Stimulated activated CD8-positive, alpha-beta memory T cell treated with anti-CD3 and anti-CD28 coated beads, Interleukin-15, amount 100 ng/mL, for 48 hours (primary cell): ENCODE measurements around the gene RIMKLB.
"Not testable (repeated sequence)": the region's sequence is repeated elsewhere in the genome, so short reads cannot be mapped to it uniquely, and the experiment has no call there.

Experiments used
- DNase-seq, 2 donors: peaks; one replicate each; pipeline ENCODE4 v3.0.0-alpha.2; 2020; ENCODE audit warnings: low read depth in 2 of 2

Gene RIMKLB

DNA sequence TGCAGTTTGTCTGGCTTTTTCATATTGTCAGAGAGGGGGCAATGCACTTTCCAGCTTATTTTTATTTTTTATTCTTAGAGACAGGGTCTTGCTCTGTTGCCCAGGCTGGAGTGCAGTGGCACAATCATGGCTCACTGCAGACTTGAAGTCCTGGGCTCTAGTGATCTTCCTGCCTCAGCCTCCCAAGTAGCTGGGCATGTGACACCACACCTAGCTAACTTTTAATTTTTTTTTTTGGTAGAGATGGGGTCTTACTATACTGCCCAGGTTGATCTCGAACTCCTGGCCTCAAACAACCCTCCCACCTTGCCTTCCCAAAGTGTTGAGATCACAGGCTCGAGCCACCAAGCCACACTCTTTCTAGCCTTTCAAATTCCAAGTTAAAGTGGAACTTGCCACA lies 120.7 kb downstream of the RIMKLB start:
- DNase-seq = no peak

DNA sequence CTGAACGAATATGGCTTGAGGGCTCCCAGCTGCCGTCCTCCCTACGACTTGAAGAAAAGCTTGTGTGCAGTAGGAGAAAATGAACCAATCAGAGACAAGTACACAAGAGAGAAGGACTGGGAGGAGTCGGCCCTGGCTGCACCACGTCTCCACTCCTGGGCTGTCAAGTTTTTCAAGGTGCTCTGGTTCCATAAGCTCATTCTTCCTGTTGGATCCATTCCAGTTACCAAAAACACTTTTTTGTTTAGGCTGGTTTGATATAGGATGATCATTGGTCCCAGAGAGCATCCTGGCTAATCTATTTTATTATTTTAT lies 121.8 kb downstream of the RIMKLB start:
- no peak for DNase-seq

DNA sequence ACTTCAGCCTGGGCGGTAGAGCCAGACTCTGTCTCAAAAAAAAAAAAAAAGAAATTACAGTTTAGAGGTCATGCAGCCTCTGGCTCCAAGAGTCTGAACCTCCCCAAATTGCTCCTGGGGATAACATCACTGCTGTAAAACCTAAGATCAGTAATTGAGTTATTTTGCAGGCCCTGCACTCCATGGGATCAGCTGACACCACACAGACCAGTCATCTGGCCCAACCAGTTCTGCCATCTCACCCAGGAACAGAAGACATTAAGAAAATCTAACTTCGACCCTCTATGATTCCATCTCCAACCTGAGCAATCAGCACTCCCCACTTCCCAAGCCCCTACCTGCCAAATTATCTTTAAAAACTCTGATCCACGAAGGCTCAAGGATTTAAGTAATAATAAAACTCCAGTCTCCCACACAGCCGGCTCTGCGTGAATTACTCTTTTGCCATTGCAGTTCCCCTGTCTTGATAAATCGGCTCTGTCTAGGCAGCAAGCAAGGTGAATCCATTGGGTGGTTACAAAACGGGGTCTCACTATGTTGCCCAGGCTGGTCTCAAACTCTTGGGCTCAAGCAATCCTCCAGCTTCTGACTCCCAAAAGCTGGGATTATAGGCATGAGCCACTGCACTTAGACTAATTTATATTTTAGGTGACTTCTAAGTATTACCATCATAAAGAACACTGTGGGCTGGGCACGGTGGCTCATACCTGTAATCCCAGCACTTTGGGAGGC lies 123.1 kb downstream of the RIMKLB start:
- not testable (repeated sequence) for DNase-seq

DNA sequence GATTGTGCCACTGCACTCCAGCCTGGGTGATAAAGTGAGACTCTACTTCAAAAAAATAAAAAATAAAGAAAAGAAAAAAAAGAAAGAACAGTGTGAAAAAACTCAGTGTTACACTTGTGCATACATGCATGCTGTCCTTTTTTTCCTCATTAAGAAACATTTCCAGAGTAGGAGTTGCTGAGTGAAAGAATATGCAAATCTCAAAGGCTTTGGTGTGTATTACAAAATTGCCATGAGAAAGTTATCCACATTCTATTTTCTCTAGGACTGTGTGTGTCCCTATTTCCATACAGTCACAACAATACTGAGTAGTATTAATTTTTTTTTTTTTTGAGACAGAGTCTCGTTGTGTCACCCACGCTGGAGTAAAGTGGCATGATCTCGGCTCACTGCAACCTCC lies 123.8 kb downstream of the RIMKLB start:
- no peak for DNase-seq

DNA sequence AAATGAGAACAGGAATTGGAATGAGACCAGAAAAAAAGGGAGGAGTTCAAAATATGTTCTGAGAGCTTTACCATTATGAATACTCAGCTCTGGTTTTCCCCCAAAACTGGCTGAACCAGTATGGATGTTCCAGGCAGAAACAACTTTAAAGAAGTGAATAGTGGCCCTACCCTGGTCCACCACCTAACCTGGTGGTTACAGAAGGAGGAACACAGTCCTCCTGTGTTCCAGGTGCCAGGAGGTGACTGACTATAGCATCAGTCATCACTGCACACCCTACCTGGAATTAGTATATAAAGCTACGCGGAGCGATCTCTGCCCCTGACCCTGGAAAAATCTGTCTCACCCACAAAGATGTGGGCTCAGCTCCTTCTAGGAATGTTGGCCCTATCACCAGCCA lies 124.5 kb downstream of the RIMKLB start, which contains the start of gene A2ML1:
Gene A2ML1, plus strand, starts transcription at position 324 of the 400 bp plus-strand sequence. Its CDS starts 31 bp downstream, at position 355.
- no peak for DNase-seq

DNA sequence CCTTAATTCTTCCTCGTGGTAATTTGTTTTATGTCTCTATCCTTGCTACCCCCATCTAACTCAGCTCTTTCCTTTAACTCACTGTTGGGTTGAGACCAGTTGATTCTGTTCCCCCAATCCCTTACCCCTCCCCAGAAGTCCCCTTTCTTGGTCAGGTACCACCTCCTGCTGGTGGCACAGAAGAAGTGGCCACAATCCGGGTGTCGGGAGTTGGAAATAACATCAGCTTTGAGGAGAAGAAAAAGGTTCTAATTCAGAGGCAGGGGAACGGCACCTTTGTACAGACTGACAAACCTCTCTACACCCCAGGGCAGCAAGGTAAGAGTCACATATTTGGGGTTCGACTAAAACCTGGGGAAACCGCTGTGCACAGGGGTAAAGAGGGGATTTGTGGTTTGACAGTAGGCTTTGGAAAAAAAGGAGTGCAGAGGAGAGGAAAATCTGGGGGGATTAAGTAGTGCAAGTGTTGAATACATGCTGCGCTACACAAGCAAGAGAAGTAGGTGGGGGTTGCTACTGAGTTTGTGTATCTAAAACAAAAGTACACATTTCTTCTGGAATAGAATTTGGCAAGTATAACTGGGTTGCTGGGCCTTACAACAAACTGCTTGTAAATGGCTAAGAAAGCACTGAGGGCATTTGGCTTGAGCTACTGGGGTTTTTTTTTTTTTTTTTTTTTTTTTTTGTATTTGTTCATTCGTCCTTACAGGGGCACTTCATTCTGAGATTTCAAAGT lies 125.9 kb downstream of the RIMKLB start:
- no peak for DNase-seq

DNA sequence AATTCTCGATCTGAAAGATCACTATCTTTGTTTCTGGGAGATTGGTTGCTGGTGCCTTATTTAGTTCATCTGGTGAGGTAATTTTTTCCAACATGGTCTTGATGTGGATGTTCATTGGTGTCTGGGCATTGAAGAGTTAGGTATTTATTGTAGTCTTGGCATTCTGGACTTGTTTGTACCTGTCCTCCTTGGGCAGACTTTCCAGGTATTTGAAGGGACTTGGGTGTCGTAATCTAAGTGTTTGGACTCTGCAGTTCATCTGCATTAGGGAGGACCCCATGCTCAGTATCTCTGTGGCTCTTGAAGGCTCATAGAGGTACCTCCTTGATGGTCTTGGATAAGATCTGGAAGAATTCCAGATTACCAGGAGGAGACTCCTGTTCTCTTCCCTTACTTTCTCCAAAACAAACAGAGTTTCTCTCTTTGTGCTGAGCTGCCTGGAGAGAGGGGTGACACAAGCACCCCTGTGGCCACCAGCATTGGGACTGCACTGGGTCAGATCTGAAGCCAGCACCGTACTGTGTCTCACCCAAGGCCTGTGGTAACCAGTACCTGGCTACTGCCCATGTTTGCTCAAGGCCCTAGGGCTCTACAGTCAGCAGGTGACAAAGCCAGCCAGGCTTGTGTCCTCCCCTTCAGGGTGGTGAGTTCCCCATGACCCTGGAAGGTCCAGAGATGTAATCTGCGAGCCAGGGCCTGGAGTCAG lies 129.9 kb downstream of the RIMKLB start:
- DNase-seq = no peak

DNA sequence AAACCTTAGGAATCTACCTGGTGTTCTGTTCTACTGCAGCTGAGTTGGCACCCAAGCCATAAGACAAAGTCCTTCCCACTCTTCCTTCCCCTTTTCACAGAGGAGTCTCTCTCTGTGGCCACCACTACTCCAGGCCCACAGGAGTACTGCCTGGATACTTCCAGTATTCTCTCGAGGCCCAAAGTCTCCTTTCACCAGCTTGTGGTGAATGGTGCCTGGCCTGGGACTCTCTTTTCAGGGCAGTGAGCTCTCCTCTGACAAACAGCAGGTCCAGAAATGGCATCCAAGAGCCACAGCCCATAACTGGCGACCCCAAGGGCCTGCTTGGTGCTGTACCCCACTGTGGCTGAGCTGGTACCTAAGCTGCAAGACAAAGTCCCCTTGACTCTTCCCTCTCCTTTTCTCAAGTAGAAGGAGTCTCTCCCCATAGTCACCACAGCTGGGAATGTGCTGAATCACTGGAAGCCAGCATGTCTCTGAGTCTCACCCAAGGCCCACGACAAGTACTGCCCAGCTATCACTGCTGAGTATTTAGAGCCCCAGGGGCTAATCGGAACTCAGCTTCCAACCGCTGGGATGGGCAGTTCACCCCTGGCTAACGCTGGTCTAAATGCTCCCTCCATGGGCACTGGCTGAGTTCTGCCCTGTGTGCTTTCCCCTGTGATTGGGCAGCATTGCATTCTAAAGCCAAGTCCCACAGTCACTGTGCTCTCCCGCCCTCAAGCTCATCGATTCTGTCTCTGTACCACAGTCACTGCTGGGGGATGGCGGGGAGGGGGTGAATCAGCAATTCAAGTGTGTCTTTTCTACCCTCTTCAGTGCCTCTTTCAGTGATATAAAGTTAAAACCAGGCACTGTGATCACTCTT lies 130.7 kb downstream of the RIMKLB start:
- no peak for DNase-seq

DNA sequence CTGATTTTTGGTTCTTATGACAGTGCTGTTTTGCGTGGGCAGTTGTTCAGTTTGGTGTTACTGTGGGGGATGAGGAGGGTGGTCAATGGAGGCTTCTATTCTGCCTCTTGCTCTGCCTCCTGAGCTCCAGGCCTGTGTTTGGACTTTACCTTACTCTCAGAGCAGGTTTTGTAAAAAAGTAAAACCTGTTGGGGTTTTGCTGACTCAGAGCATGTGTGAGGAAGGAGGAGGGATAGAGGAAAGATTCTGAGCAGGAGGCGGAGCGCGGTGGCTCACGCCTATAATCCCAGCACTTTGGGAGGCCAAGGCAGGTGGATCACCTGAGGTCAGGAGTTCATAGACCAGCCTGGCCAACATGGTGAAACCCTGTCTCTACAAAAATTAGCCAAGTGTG lies 131.3 kb downstream of the RIMKLB start:
- no peak for DNase-seq

DNA sequence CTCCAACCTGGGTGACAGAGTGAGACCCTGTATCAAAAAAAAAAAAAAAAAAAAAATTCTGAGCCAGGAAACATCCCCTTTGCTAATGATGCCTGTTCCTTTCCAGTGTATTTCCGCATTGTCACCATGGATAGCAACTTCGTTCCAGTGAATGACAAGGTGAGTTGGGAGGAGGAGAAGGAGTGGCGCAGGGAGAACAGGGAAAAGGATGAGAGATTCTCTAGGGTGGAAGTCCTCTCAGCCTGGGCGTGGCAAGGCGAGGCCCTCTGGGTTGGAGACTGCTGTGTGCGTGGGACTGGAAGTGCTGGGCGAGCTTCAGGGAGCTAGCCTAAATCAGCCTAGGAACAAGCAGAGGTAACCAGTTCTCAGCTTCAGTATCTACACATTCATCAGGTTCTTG lies 131.8 kb downstream of the RIMKLB start:
- no peak for DNase-seq

DNA sequence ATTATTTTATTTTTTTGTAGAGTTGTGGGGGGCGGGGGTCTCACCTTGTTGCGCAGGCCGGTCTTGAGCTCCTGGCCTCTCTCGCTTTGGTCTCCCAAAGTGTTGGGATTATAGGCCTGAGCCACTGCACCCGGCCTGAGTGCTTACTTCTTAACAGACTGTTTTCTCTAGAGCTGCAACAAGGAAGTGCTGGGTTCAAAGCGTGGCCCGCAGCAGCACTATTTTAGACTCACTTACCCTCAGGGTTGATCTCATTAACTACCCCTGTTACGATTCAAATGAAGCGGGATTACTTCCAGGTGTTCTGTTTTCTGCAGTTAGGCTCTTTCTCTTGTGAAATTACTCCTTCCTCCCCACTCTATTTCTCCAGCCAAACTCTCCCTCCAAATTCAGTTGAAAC lies 133.3 kb downstream of the RIMKLB start:
- no peak for DNase-seq

DNA sequence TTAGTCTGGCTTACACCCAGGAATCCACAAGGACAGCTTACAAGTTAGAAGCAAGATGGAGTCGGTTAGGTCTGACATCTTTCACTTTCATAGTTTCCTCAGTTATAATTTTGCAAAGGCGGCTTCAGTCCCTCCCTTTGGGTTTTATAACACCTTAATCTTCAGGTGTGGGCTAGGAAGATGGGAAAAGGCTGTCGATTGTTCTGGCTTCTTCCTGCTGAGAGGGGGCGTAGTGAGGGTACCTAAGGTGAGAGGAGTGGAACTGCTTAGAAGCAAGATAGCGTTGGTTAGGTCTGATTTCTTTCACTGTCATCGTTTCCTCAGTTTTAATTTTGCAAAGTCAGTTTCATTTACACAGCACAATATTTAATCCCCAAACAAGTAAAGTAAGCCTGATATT lies 134.7 kb downstream of the RIMKLB start:
- no peak for DNase-seq
